Liver (tissue), 9 donors: Measurements from ENCODE around the gene TBX15. TPM values are rescaled to one million over a fixed set of nuclear protein-coding genes. Genes with fewer than 3 reads are reported as not detected.

Experiments
- DNase-seq: peaks from one replicate; pipeline ENCODE4 v3.0.0-alpha.2; 2017; ENCODE audit warnings: low spot score
- H3K27ac ChIP-seq, 2 donors: one replicate each; pipeline ENCODE4 v1.7.0; 2013; ENCODE audit warnings: inconsistent platforms in 2 of 2, low read length in 2 of 2, control low read depth in 1 of 2, low read depth in 1 of 2, mild to moderate bottlenecking in 1 of 2
- H3K27me3 ChIP-seq, 4 donors: one replicate each; pipeline versions ENCODE4 v1.6.1 to v1.7.0; 2013; ENCODE audit warnings: low read length in 3 of 4, inconsistent platforms in 1 of 4, mild to moderate bottlenecking in 1 of 4, moderate library complexity in 1 of 4; ENCODE audit not compliant: control insufficient read depth in 4 of 4, insufficient read depth in 4 of 4
- H3K36me3 ChIP-seq, 4 donors: one replicate each; pipeline versions ENCODE4 v1.6.1 to v1.7.0; 2013; ENCODE audit warnings: low read length in 3 of 4, mild to moderate bottlenecking in 3 of 4, low read depth in 1 of 4, moderate library complexity in 1 of 4; ENCODE audit not compliant: control insufficient read depth in 4 of 4, insufficient read depth in 3 of 4
- H3K4me1 ChIP-seq, 4 donors: one replicate each; pipeline versions ENCODE4 v1.6.1 to v1.7.0; 2013; ENCODE audit warnings: low read length in 3 of 4, mild to moderate bottlenecking in 3 of 4, moderate library complexity in 1 of 4; ENCODE audit not compliant: control insufficient read depth in 4 of 4, insufficient read depth in 4 of 4
- H3K4me3 ChIP-seq, 3 donors: one replicate each; pipeline versions ENCODE4 v1.6.1 to v1.7.0; 2013; ENCODE audit warnings: low read length in 3 of 3, control low read depth in 1 of 3, low read depth in 1 of 3, mild to moderate bottlenecking in 1 of 3
- H3K9ac ChIP-seq, 2 donors: one replicate each; pipeline ENCODE4 v1.7.0; 2013; ENCODE audit warnings: low read length in 2 of 2, mild to moderate bottlenecking in 2 of 2, moderate library complexity in 2 of 2, control low read depth in 1 of 2, low read depth in 1 of 2
- H3K9me3 ChIP-seq, 4 donors: one replicate each; pipeline versions ENCODE4 v1.6.1 to v1.7.0; 2013; ENCODE audit warnings: low read length in 3 of 4; ENCODE audit not compliant: control insufficient read depth in 4 of 4
- FOXA2 ChIP-seq: IDR thresholded peaks from 2 replicates; pipeline ENCODE4 v1.6.1; 2016; ENCODE audit warnings: antibody characterized with exemption
- HNF4A ChIP-seq, 2 donors: conservative IDR thresholded peaks; 2 replicates each; pipeline ENCODE4 v1.6.1; 2016; ENCODE audit warnings: antibody characterized with exemption in 2 of 2, mild to moderate bottlenecking in 2 of 2
- HNF4G ChIP-seq: IDR thresholded peaks from 2 replicates; pipeline ENCODE4 v1.6.1; 2016; ENCODE audit warnings: antibody characterized with exemption
- RXRA ChIP-seq, 2 donors: IDR thresholded peaks; 2 replicates each; pipeline ENCODE4 v1.6.1; 2017 to 2018; ENCODE audit warnings: antibody characterized with exemption in 2 of 2, mild to moderate bottlenecking in 1 of 2
- TAF1 ChIP-seq: conservative IDR thresholded peaks from 2 replicates; pipeline ENCODE4 v1.6.1; 2016; ENCODE audit warnings: antibody characterized with exemption, mild to moderate bottlenecking
- YY1 ChIP-seq: IDR thresholded peaks from 2 replicates; pipeline ENCODE4 v1.6.1; 2016; ENCODE audit warnings: antibody characterized with exemption, mild to moderate bottlenecking
- WGBS: extraction: QIAGEN DNeasy Blood & Tissue Kit; methylation state at CpG from one replicate; pipeline ENCODE4 v1.1.7; 2013; 5-methylcytosine and 5-hydroxymethylcytosine counted together
- polyA plus RNA-seq, 2 donors: library from polyadenylated mRNA; stranded (reverse) in 1 of 2; unstranded in 1 of 2; fragments of 200-250 nt in 1 of 2; fragments of >200 nt in 1 of 2; fragmentation: Nextera tagmentation in 1 of 2; extraction: Ambion mirVana in 1 of 2; gene quantifications; one replicate each; pipeline versions ENCODE4 v1.2.1 to v1.2.3, GENCODE V29; 2013 to 2015
- total RNA-seq, 2 donors: library from RNA; depleted of rRNA; stranded (reverse); fragments of >200 nt; gene quantifications; one replicate each; pipeline ENCODE4 v1.2.3, GENCODE V29; 2014
- TF ChIP-seq, protein P1 (sequence below): IDR thresholded peaks from 2 replicates; pipeline ENCODE4 v1.6.1; 2016; ENCODE audit warnings: antibody characterized with exemption, mild to moderate bottlenecking
- TF ChIP-seq, protein P2 (sequence below): fragments of 150-350 bp; IDR thresholded peaks from 2 replicates; pipeline ENCODE4 v1.5.1; 2017; ENCODE audit warnings: improper control_type of control experiment, low read depth, low read length; ENCODE audit not compliant: missing input control
- donor health status: healthy.
- donor health status: healthy.
- donor health status: healthy.
- donor health status: healthy.
- donor health status: healthy.

The TBX15 gene
- total and polyA plus RNA-seq, 4 donors = 0.09 to 15.5 (median 3.5) TPM

DNA sequence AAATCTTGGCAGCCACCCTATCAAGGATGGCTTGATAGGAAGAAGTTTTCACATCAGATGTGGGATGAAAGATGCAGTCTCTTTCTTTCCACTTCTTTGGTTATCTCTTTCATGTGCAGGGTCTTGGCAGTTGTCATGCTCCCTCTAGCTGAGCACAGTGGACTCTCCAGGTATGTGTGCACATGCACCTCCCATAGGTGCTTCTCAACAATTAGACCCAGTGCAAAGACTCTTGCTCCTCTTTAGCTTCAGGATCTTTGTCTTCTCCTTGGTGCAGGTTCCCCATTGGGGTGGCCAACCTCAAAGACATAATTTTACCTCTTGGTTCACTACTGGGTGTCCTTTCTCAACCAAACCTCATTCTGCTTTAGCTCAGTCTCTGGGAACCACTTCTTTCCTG, 80.7 kb downstream of the TBX15 start:
- H3K4me1 ChIP-seq = peaks cover 0 to 24% (median 7%) of the 10 kb centered on the region in 4 donors
- H3K36me3 ChIP-seq = peaks cover 0 to 4% (median 0%) of the 10 kb centered on the region in 4 donors
- no peaks in the 10 kb centered on the region for H3K9me3 ChIP-seq
- TF ChIP-seq TAF1 (no peak), FOXA2 (no peak)
- TF ChIP-seq, protein P1, sequence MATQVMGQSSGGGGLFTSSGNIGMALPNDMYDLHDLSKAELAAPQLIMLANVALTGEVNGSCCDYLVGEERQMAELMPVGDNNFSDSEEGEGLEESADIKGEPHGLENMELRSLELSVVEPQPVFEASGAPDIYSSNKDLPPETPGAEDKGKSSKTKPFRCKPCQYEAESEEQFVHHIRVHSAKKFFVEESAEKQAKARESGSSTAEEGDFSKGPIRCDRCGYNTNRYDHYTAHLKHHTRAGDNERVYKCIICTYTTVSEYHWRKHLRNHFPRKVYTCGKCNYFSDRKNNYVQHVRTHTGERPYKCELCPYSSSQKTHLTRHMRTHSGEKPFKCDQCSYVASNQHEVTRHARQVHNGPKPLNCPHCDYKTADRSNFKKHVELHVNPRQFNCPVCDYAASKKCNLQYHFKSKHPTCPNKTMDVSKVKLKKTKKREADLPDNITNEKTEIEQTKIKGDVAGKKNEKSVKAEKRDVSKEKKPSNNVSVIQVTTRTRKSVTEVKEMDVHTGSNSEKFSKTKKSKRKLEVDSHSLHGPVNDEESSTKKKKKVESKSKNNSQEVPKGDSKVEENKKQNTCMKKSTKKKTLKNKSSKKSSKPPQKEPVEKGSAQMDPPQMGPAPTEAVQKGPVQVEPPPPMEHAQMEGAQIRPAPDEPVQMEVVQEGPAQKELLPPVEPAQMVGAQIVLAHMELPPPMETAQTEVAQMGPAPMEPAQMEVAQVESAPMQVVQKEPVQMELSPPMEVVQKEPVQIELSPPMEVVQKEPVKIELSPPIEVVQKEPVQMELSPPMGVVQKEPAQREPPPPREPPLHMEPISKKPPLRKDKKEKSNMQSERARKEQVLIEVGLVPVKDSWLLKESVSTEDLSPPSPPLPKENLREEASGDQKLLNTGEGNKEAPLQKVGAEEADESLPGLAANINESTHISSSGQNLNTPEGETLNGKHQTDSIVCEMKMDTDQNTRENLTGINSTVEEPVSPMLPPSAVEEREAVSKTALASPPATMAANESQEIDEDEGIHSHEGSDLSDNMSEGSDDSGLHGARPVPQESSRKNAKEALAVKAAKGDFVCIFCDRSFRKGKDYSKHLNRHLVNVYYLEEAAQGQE = no peak
- H3K9ac ChIP-seq = no peak overlapping the region
- H3K27ac ChIP-seq = no peak overlapping the region
- H3K27me3 ChIP-seq = no peaks in the 10 kb centered on the region
- H3K4me3 ChIP-seq = no peak overlapping the region
- no peak for DNase-seq

DNA sequence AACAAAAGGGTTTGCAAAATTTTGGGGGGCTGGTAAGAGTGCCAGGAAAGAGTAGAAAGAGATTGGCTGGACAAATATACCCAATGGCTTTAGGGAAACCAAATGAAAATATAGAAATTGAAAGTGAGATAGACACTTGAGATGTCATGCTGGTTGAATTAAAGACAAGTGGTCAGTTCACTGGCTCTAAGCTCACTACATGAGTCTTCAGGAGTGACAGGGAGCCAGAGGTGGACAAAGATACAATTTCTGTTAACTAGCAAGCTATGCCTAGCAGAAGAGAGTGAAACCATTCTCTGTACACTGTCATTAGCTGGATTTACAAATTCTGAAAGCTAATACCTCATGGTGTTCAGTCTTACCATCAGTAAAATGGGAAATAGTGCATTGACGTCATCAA, 82.5 kb downstream of the TBX15 start:
- Histone ChIP-seq H3K4me3 (no peak overlapping the region), H3K27me3 (no peaks in the 10 kb centered on the region), H3K9me3 (no peaks in the 10 kb centered on the region), H3K4me1 (peaks cover 0 to 15% (median 5%) of the 10 kb centered on the region in 4 donors), H3K9ac (no peak overlapping the region), H3K27ac (peak overlapping the region in 1 of 2 donors; percentile 34), H3K36me3 (peaks cover 0 to 4% (median 0%) of the 10 kb centered on the region in 4 donors)
- no peak for TF ChIP-seq YY1
- no peak for DNase-seq
- WGBS = 83% methylated on average over 1 of the region's 1 CpG

DNA sequence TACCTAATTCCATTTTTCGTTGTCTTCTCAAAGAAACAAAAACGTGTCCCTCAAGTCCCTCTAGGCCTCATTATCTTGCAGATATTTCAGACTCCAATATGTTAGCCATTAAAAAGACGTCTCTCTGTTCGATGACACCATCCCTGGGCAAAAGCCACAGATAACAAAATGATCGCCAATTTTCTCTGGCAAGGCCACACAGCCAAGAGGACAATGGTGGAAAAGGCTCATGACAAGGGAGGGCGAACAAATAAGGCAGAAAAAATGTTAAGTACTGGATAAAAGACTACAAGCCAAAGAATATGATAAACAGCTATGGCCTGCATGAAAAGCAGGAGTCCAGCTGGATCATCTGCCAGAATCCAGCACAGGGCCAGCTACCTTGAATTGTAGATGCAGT, 82.9 kb downstream of the TBX15 start:
- Histone ChIP-seq H3K9ac (no peak overlapping the region), H3K4me1 (peaks cover 0 to 15% (median 5%) of the 10 kb centered on the region in 4 donors), H3K36me3 (peaks cover 0 to 4% (median 0%) of the 10 kb centered on the region in 4 donors), H3K27ac (peak overlapping the region in 1 of 2 donors; percentile 34), H3K27me3 (no peaks in the 10 kb centered on the region), H3K4me3 (no peak overlapping the region), H3K9me3 (no peaks in the 10 kb centered on the region)
- TF ChIP-seq TAF1 (no peak), HNF4A (conservative IDR thresholded peaks at IDR 0.05) (peak in 1 of 2 donors; percentile 14), YY1 (peak; percentile 75), RXRA (IDR thresholded peaks at IDR 0.05) (no peak), HNF4G (no peak)
- TF ChIP-seq, protein P2, sequence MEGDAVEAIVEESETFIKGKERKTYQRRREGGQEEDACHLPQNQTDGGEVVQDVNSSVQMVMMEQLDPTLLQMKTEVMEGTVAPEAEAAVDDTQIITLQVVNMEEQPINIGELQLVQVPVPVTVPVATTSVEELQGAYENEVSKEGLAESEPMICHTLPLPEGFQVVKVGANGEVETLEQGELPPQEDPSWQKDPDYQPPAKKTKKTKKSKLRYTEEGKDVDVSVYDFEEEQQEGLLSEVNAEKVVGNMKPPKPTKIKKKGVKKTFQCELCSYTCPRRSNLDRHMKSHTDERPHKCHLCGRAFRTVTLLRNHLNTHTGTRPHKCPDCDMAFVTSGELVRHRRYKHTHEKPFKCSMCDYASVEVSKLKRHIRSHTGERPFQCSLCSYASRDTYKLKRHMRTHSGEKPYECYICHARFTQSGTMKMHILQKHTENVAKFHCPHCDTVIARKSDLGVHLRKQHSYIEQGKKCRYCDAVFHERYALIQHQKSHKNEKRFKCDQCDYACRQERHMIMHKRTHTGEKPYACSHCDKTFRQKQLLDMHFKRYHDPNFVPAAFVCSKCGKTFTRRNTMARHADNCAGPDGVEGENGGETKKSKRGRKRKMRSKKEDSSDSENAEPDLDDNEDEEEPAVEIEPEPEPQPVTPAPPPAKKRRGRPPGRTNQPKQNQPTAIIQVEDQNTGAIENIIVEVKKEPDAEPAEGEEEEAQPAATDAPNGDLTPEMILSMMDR = no peak
- WGBS = 45% methylated on average over 6 of the region's 6 CpGs
- DNase-seq = no peak
